GM19328 (cell line): ENCODE data around the gene INS.

Source experiments
- ATAC-seq: cut with Tn5 transposase; IDR thresholded peaks from one replicate; pipeline ENCODE4 v1.9.1; 2021; ENCODE audit warnings: mild to moderate bottlenecking, moderate library complexity; ENCODE audit not compliant: unreplicated experiment

INS gene

DNA sequence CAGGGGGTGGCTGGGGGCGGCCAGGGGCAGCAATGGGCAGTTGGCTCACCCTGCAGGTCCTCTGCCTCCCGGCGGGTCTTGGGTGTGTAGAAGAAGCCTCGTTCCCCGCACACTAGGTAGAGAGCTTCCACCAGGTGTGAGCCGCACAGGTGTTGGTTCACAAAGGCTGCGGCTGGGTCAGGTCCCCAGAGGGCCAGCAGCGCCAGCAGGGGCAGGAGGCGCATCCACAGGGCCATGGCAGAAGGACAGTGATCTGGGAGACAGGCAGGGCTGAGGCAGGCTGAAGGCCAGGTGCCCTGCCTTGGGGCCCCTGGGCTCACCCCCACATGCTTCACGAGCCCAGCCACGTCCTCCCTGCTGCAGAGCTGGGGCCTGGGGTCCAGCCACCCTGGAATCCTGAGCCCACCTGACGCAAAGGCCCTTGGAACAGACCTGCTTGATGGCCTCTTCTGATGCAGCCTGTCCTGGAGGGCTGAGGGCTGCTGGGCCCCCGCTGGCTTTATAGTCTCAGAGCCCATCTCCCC is at the start of gene INS:
INS (minus strand) TSS at position 474 of the 524 bp plus-strand sequence; CDS start at position 236, 238 bp downstream.
- ATAC-seq: no peak

DNA sequence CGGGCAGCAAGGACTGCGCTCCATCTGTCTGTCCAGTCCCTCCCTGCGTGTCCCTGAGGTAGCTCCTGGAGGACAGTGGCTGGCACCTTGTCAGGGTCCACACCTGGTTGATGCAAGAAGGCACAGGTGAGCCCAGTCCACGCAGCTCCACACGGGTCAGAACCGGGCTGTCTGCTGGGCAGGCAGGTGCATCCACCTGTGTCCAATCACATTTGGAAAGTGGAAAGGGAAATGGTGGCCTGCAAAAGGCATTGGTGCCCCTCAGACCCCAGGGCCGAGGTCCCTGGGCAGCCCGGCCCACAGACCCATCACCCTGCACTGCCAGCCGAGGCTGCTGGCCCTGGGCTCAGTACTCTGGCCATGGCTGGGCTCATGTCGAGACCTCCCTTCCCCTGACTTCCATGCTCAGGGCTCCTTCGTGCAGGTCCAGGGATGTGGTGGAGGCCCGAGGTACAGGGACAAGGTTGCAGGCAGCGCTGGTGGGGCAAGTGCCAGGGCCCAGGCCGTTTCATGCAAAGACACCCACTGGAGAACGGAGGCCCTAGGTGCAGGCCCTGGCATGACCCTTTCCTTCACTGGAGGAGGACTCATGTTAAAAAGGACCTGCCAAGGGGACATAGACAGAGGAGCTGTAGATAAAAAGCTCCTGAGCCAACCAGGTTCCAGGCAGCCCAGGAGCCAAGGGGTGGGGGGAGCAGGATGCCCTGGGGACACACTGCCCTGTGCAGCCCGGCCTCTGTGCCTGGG is 49.5 kb upstream of the INS start:
- no peak for ATAC-seq

DNA sequence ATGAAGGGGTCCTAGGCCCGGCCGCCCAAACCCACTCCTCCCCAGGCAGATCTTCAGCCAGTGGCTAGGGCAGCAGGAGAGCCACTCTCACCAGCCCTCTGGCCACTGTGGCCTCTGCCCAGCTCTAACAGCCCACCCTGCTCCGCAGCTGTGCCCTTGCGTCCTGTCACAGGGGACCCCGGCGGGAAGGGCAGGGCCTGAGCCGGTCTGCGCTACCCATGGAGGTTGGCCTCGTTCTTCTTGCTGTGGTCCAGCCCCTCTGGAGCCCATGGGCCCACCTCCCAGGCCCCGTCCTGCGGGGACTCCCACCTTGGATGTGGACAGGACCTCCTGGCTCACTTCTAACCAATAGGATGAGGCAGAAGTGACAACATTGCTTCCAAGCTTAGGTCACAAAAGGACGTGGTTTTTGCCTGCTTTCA is 48.9 kb upstream of the INS start:
- no peak for ATAC-seq

DNA sequence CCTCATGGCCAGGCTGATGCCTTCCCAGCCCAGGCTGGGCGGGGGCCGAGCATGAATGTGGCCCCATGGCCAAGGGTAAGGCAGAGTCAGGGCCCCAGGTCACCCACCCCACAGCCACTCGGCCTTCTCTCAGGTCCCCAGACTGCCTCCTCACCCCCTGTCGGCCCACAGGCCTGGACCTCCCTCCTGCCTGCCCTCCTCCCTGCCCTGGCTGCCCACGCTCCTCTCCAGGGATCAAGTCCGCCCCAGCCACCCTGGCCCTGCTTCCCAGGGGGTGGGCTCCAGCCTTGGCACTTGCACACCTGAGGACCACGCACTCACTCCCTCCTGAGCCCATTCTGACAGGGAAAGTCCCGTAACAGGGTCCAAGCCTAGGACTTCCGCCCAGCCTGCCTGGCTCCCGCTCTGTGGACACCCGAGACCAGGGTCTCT is 48.4 kb upstream of the INS start:
- ATAC-seq: no peak

DNA sequence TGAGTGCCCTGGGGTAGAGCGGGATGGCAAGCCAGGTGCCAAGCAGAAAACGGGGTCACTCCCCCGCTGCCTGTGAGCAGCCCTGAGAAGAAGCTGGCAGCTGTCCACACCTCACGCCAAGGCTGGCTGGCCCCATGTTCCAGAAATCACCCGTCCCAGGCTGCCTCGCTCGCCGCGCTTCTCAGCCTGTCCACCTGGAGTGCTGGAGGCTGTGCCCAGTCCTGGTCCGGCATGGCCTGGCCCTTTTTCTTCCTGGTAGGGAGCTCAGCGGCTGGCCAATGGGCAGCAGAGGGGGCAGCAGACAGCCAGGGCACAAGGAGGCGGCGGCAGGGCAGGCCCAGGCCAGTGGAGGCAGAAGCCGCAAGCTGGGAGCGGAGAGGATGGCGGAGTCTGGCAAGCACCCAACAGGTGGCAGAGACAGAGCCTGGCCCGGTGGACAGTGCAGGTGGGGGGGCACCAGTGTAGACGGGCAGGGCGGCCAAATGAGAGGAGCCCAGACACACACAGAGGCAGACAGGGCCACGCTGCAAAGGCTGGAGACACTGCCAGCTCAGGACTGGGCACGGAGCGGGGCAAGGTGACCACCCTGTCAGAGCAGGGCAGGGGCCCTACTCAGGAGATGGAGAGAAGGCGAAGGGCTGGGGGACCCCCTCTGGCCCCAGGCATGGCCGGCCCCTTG is 47.8 kb upstream of the INS start:
- ATAC-seq: no peak

DNA sequence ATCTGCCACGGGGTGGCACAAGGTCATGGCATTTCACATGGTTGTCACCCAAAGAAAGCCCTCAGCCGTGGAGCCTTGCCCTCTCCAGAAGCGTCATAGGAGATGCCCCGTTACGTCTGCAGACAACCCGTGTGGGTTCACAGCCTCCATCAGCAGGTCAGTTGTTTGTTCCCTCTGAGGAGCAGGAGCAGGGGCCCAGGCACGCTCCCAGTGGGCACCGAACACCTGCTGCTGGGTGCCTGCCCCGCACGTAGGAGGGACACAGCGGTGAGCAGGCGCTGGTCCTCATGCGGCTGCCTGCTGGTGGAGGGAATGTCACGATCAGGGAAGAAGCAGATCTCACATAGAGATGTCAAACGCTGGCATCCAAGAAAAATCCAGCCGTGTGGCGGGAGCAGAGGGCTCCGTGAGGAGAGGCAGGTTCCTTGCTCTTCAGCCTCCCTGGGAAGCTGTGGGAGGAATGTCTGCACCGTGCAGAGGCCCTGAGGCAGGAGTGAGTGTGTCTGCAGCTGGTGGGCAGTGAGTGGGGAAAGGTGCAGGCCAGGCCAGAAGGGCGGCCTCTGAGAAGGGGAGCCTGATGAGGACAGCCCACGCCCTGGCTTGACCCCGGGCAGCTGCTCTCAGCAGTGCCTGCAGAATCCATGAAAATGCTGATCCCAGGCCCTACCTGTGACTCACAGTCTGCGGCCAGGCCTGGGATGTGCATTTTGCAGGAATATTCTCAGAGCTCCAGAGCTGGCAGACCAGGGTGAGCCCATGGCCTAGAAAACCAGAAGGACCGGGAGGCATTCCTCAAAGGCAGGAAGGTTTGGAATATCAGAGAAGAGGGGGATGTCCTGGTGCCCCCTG is 47.0 kb upstream of the INS start:
- no peak for ATAC-seq

DNA sequence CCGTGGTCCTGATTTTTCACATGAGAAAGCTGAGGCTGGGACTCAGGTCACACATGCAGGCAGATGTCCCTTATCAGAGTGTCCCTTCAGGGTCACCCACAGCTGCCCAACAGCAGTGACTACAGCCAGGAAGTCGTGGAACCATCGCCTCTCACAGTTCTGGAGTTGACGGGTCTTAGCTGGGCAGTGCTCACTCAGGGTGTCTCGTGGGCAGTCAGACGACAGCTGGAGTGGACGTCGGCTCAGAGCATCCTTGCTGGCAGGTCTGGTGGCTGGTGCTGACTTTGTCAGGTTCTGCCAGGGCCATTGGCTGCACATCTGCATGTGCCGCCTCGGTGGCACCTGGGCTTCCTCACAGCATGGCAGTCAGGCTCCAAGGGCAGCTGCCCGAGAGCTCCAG is 46.2 kb upstream of the INS start:
- no peak for ATAC-seq

DNA sequence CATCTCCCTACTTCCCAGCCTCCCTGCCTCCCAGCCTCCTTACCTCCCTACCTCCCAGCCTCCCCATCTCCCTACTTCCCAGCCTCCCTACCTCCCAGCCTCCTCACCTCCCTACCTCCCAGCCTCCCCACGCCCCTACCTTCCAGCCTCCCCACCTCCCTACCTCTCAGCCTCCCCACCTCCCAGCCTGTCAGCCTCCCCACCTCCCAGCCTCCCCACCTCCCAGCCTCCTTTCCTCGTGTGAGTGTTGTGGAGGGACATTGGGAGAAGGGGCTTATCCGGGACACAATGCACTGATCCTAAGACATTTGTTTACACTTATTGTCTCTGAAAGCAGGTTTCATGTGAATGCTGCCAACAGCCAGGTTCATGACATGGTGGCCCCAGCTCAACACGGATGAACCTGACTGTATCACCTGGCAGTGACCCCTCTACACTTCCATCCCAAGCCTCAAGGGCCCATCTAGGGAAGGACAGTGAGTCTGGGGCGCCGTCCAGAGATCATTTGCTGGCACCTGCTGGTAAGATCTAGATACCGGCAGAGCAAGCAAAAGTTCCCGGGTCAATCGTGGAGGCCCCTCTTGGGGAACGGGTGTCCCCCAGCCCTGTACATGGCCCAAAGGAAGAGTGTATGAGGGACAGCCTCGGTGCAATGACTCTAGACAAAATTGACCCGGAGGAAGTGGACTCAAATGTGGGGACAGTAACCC is 45.1 kb upstream of the INS start:
- no peak for ATAC-seq

DNA sequence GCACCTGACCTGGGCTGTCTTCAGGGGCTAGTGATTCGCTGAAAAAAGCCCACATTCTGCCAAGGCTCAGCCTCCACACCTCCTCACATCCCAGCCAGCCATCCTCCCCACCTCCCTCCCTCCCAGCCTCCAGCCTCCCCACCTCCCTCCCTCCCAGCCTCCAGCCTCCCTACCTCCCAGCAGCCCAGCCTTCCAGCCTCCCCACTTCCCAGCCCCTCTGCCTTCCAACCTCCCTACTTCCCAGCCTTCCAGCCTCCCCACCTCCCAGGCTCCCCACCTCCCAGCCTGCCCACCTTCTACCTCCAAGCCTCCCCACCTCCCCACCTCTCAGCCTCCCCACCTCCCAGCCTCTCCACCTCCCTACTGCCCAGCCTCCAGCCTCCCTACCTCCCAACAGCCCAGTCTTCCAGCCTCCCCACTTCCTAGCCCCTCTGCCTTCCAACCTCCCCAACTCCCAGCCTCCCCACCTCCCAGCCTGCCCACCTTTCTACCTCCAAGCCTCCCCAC is 44.3 kb upstream of the INS start:
- ATAC-seq: no peak

DNA sequence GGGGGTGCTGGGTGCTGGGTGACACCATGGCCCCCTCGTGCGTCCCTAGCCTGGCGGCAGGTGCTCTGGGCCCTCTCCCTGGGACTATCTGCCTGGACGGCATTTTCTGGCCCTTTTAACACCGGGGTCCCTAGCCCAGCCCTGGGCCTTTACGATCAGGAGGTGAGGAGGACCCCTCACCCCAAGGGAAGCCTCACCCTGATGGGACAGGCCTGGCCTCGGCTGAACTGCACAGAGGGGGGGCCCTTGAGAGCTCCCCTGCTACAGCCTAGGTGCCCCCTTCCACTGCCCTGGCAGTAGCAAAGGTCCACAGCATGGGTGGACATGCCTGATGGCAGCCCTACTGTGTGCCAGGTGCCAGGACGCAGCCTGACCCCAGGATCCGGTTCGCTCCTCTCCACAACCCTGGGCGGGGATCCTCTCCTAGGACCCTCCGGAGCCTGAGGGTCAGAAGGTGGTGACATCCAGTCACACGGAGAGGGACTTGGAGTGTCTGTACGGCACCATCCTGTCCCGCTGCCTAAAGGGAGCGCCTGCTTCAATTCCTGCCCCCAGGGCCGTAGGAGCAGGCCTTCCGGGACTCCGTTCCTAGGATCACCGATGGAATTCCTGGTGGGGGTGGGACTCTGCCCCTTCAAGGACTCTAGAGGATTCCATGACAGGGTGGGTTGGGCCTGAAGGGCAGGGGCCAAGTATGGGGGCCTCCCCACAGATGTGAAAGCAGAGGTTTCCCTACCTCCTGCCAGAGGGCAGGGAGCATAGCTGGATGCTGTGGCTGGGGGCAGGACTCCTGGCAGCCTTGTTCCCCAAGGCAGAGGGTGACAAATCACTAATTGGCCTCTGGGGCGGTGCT is 43.6 kb upstream of the INS start:
- no peak for ATAC-seq

DNA sequence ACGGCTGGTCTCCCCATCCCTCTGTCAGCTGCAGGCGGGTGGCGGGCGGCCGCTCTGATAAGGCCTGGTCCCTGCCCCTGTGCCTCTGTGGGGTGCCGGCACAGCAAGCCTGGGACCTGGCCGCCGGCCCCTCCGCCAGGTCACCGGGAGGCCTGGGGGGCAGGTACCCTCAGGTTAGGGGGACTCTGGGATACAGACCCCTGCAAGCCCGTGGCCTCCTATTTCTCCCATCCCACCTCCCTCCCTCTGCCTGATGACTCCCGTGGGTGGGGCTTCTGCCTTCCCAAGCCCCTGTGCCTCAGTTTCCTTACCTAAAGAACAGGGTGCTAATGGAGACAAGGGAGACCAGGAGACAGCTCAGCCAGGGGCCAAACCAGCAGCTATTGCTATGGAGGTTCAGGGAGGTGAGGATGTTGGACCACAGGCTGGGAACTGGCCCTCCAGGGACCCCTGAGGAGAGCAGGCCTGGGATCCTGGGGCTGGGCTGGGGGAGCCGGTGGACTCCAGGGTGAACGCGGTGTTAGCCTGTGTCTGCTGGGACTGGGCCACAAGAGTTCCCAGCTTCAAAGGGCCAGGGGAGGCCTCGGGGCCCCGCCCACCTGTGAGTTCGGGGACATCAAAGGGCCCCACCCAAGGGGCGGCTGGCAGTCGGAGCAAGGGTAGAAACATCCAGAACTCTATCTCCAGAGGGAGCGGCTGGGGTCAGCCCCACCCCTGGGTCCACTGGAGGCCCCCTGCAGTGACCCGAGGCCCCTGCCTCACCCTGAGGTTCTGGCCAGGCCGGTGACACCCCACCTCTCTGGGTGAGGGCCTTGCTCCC is 42.6 kb upstream of the INS start:
- no peak for ATAC-seq

DNA sequence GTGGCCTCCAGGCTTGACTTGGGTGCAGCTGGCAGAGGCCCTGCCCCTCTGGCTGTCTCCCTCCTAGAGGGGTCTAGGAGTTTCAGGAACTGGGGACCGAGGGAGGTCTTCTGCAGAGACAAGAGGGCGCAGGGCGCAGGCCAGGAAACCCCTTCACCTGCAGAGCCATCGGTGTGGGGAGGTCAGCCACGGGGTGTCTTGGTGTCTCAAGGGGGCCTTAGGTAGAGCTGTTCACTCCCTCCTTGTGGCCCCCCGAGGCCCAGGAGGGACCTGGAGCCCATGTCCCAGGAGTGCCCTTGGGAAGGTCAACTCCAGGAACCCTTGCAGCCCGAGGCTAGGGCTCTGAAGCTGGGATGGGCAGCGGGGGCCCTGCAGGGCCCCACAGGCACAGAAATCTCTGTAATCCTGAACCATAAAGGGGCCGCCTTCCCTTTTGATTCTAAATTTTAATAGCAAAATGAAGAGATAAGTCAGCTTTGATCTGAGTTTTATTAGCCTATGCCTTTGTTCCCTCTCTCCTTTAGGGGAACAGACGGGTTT is 42.0 kb upstream of the INS start:
- no peak for ATAC-seq

DNA sequence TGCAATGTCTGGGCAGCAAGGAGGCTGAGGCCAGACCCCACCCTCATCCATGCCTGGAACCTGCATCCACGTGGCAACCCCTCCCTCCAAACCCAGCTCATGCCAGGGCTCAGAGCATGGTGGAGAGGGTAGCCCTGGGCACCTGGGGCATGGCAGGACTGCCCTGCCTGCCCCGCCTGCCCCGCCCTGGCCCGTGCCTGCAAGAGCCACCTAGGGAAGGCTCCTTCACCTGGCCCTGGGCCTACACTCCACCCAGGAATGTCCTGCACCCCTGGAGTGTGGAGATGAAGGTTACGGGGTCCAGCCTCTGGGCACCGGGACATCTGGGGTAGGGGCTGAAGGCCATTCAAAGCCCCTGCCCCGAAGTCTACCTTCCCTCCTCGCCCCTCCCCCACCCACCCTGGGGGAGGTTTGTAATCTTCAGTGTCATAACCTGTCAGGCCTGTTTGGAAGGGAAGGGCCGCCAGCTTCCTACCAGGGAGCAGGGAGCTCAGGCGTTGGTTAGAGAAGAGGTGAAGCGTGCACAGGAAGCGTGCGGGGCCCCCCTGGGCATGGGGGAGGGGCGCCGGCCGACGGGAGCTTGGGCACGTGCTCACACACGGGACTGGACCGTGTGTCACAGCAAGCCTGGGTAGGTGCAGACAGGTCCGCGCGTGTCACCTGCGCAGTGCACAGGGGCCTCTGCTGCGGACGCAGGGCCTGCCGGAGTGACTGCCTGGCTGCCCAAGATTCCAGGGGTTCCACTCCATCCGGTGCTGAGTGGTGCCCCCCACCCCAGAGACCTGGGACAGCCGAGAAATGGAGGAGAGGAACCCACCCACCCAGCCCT is 41.3 kb upstream of the INS start:
- ATAC-seq: no peak

DNA sequence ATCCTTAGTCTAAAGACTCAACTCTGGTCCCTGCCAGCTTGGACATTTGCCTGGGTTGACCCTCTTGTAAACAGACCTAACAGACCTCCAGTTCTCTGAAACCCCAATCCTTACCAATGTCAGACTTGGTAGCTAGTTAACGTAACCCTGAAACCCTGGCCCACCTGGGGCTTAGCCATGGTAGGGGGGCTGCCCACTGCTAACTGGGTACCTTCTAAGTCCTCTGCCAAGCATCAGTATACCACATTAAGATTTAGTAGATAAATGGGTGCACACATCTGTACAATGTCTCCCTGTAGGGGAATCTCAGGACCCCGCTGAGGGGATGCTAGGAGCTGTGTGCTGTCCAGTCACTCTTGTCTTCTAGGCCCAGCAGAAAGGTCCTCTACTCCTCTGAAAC is 40.5 kb upstream of the INS start:
- ATAC-seq: no peak

DNA sequence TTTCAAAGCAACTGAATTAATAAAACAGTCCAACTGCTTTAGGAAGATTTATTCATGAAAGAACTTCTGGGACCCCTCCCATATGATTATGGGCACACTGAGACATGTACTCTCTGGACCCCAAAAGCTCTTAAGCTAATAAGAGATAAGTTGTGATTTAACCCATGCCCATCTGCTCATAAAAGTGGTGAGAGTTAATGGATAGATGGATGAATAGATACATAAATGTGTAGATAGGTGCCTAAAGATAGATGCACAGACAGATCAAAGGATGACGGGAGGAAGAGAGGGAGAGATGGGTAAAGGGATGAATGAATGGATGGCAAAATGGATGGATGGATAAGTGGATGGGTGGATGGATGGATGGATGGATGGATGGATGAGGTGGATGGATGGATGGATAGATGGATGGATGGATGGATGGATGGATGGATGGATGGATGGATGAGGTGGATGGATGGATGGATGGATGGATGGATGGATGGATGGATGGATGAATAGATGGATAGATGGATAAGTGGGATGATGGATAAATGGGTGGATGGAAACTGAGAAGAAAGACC is 40.0 kb upstream of the INS start:
- ATAC-seq: no peak

DNA sequence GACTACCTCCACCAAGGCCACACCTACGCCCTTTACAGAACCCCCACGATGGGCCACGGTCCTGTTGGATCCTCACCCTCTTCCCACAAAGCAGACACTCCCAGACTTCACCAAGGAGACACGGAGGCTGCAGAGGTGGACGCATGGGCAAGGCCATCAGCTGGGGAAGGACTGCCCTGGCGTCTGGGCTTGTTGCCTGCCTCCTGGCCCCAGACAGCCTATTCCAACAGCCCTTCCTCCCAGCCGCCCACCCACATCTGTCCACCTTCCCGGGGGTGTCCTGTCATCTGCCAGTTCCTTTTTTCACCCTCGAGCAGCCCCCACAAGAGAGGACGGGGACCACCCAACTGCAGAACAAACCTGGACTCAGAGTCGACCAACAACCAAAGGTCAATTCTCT is 39.5 kb upstream of the INS start:
- ATAC-seq: no peak
